NCI-H69 (cell line): ENCODE results near the gene RASL10A.

ENCODE experiments used
- DNase-seq: peaks from one replicate; lab custom pipeline; 2025; lab: John Stamatoyannopoulos, UW

Gene RASL10A

GRCh38 chr22:29268511-29269229, 46.8 kb downstream of the RASL10A start:
- DNase-seq: peak; percentile 89

- DNase-seq: peak; percentile 98
Measured at GRCh38 chr22:29267858-29268510, 47.5 kb downstream of the RASL10A start, which contains the start of the genes EWSR1 and RHBDD3. Gene EWSR1 (plus strand): TSS chr22:29268268. CDS start chr22:29268337, 69 bp downstream. Gene RHBDD3 (minus strand): TSS chr22:29267981. CDS start chr22:29265626, 2,355 bp downstream.

- DNase-seq: no peak
Measured at GRCh38 chr22:29267462-29267857, 48.0 kb downstream of the RASL10A start.

- peak; percentile 70 for DNase-seq
Measured at GRCh38 chr22:29266564-29267461, 48.7 kb downstream of the RASL10A start.

GRCh38 chr22:29265929-29266328, 49.6 kb downstream of the RASL10A start:
- peak; percentile 52 for DNase-seq

GRCh38 chr22:29265305-29265704, 50.2 kb downstream of the RASL10A start:
- no peak for DNase-seq

GRCh38 chr22:29263791-29264276, 51.7 kb downstream of the RASL10A start:
- no peak for DNase-seq
